ENCODE results near the gene KCNMA1. TPM values are rescaled to one million over a fixed set of nuclear protein-coding genes. Genes with fewer than 3 reads are reported as not detected.
A peak's percentile ranks its signal among the peaks of the same experiment; 100 is the strongest.

Gene KCNMA1
- total and polyA plus RNA-seq, 2 donors from 2014 or later: 4.2 to 8.9 TPM

- intact Hi-C loops (cut with DNase I): no loop called here
- FAIRE-seq (no peak), DNase-seq (peak in 2 of 5 donors; percentile 23 to 29)
- Histone ChIP-seq H3K9ac (ENCODE audit: low read length in 3 of 3) (no peak overlapping the region), H3K9me3 (ENCODE audit: control insufficient read depth in 2 of 3, insufficient read depth in 1 of 3, low read length in 3 of 3) (no peaks in the 10 kb centered on the region), H3K4me1 (ENCODE audit: control insufficient read depth in 2 of 3, insufficient read depth in 2 of 3, low read depth in 1 of 3, low read length in 3 of 3) (no peaks in the 10 kb centered on the region), H3K4me3 (ENCODE audit: low read length in 3 of 3) (no peak overlapping the region), H3K36me3 (ENCODE audit: control insufficient read depth in 2 of 3, insufficient read depth in 3 of 3, low read length in 3 of 3) (no peaks in the 10 kb centered on the region), H3K27me3 (ENCODE audit: control insufficient read depth, insufficient read depth, low read length) (no peaks in the 10 kb centered on the region), H3K27ac (ENCODE audit: low read depth in 2 of 2, low read length in 2 of 2) (no peak overlapping the region)
- TF ChIP-seq CTCF (IDR thresholded peaks at IDR 0.05; ENCODE audit: borderline replicate concordance, extremely low read depth, insufficient read depth): no peak
These were observed 192.1 kb downstream of the KCNMA1 start for GRCh38 chr10:77445547-77445946.

- no peak overlapping the region for H3K9ac ChIP-seq (ENCODE audit: low read length in 3 of 3)
- H3K27me3 ChIP-seq (ENCODE audit: control insufficient read depth, insufficient read depth, low read length): no peaks in the 10 kb centered on the region
- intact Hi-C loops (cut with DNase I): no loop called here
- no peak for DNase-seq
- no peak for TF ChIP-seq CTCF (IDR thresholded peaks at IDR 0.05; ENCODE audit: borderline replicate concordance, extremely low read depth, insufficient read depth)
- H3K36me3 ChIP-seq (ENCODE audit: control insufficient read depth in 2 of 3, insufficient read depth in 3 of 3, low read length in 3 of 3): no peaks in the 10 kb centered on the region
- FAIRE-seq: no peak
- H3K27ac ChIP-seq (ENCODE audit: low read depth in 2 of 2, low read length in 2 of 2): no peak overlapping the region
- H3K4me1 ChIP-seq (ENCODE audit: control insufficient read depth in 2 of 3, insufficient read depth in 2 of 3, low read depth in 1 of 3, low read length in 3 of 3): no peaks in the 10 kb centered on the region
- H3K4me3 ChIP-seq (ENCODE audit: low read length in 3 of 3): no peak overlapping the region
- H3K9me3 ChIP-seq (ENCODE audit: control insufficient read depth in 2 of 3, insufficient read depth in 1 of 3, low read length in 3 of 3): no peaks in the 10 kb centered on the region
These were observed 193.6 kb downstream of the KCNMA1 start for GRCh38 chr10:77444041-77444440.

DNA sequence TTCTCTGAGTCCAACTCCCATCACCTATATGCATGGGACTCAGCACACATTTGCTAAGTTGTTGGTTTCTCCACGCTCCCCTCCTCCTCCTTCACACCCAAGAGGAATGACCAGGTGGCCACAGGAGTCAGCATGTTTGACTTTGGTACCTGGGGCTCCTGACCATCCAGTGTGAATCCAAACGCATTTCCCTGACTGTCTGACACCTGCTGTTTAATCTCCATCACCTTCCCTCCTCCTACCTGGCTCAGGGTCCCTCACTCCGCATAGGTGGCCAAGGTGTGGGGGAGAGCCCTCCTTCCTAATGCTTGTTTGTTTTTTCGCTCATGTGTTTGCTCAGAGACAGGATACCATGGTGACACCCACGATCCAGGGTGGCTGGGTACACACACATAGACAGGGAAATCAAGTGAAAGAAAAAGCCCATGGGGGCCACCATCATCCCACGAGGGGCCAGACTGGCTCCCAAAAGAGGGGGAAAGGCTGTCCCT is 194.9 kb downstream of the KCNMA1 start:
- FAIRE-seq (no peak), DNase-seq (no peak)
- no peak overlapping the region for H3K9ac ChIP-seq (ENCODE audit: low read length in 3 of 3)
- no peaks in the 10 kb centered on the region for H3K27me3 ChIP-seq (ENCODE audit: control insufficient read depth, insufficient read depth, low read length)
- no peaks in the 10 kb centered on the region for H3K9me3 ChIP-seq (ENCODE audit: control insufficient read depth in 2 of 3, insufficient read depth in 1 of 3, low read length in 3 of 3)
- no peaks in the 10 kb centered on the region for H3K4me1 ChIP-seq (ENCODE audit: control insufficient read depth in 2 of 3, insufficient read depth in 2 of 3, low read depth in 1 of 3, low read length in 3 of 3)
- no peak for TF ChIP-seq CTCF (IDR thresholded peaks at IDR 0.05; ENCODE audit: borderline replicate concordance, extremely low read depth, insufficient read depth)
- no peak overlapping the region for H3K4me3 ChIP-seq (ENCODE audit: low read length in 3 of 3)
- intact Hi-C loops (cut with DNase I): no loop called here
- H3K36me3 ChIP-seq (ENCODE audit: control insufficient read depth in 2 of 3, insufficient read depth in 3 of 3, low read length in 3 of 3): no peaks in the 10 kb centered on the region
- no peak overlapping the region for H3K27ac ChIP-seq (ENCODE audit: low read depth in 2 of 2, low read length in 2 of 2)

Measured in kidney (tissue), 14 donors.